ENCODE data around the gene IFT88.

- TF ChIP-seq CTCF (IDR thresholded peaks at IDR 0.05) = no peak
- TF ChIP-seq POLR2A (IDR thresholded peaks at IDR 0.05) = no peak
These were observed 38.5 kb upstream of the IFT88 start for GRCh38 chr13:20528452-20528851.

All from uterus (tissue), 2 donors.